HUES6 (cell line): ENCODE measurements around the gene WSCD2.

Experiments used
- H3K27ac ChIP-seq: 2 replicates; pipeline ENCODE4 v1.7.0; 2013; ENCODE audit warnings: low read depth, mild to moderate bottlenecking, low read length, inconsistent platforms
- H3K27me3 ChIP-seq: 2 replicates; pipeline ENCODE4 v1.6.1; 2013; ENCODE audit warnings: low read length; ENCODE audit not compliant: control insufficient read depth, insufficient read depth
- H3K36me3 ChIP-seq: 2 replicates; pipeline ENCODE4 v1.6.1; 2013; ENCODE audit warnings: low read length; ENCODE audit not compliant: control insufficient read depth, insufficient read depth
- H3K4me1 ChIP-seq: 2 replicates; pipeline ENCODE4 v1.6.1; 2013; ENCODE audit warnings: low read length; ENCODE audit not compliant: control insufficient read depth, insufficient read depth
- H3K4me3 ChIP-seq: 2 replicates; pipeline ENCODE4 v1.5.1; 2013; ENCODE audit warnings: low read depth, low read length
- H3K9ac ChIP-seq: one replicate; pipeline ENCODE4 v1.6.1; 2013; ENCODE audit warnings: mild to moderate bottlenecking, low read length
- H3K9me3 ChIP-seq: 2 replicates; pipeline ENCODE4 v1.6.1; 2013; ENCODE audit warnings: low read depth, low read length; ENCODE audit not compliant: control insufficient read depth, insufficient read depth

The WSCD2 gene

DNA sequence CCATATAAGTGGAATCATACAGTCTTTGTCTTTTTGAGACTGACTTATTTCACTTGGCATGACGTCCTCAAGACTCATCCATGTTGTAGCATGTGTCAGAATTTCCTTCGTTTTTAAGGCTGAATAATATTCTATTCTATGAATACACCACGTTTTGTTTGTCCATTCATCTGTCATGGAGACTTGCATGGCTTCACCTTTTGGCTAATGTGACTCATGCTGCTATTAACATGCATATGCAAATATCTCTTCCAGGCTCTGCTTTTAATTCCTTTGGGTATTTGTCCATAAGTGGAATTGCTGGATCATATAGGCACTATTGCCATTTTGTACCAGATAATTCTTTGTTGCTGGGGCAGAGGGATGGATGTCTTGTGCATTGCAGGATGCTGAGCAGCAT lies 19.6 kb upstream of the WSCD2 start:
- Histone ChIP-seq H3K27ac (no peak overlapping the region), H3K36me3 (no peaks in the 10 kb centered on the region), H3K9me3 (no peaks in the 10 kb centered on the region), H3K4me1 (peaks cover 23% of the 10 kb centered on the region), H3K9ac (no peak overlapping the region), H3K4me3 (no peak overlapping the region), H3K27me3 (no peaks in the 10 kb centered on the region)

DNA sequence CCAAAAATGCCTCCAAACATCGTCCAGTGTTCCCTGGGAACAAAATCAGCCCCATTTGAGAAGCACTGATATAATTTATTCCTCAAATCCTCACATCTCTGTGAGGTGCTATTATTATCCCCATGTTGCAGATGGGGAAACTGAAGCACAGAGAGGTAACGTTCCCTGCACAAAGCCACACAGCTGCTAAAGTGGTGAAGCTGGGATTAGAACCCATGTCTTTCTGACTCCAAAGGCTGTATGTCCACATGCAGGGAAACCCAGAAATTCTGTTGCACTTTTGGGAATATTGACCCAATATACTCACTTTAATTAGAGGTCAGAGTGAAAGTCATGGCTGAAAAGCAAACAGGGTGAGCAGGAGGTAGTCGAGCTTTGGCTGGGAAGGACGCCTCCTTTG lies 19.1 kb upstream of the WSCD2 start:
- no peak overlapping the region for H3K9ac ChIP-seq
- H3K9me3 ChIP-seq, result no peaks in the 10 kb centered on the region
- no peaks in the 10 kb centered on the region for H3K36me3 ChIP-seq
- no peak overlapping the region for H3K4me3 ChIP-seq
- H3K4me1 ChIP-seq, result peaks cover 23% of the 10 kb centered on the region
- no peak overlapping the region for H3K27ac ChIP-seq
- H3K27me3 ChIP-seq, result no peaks in the 10 kb centered on the region

DNA sequence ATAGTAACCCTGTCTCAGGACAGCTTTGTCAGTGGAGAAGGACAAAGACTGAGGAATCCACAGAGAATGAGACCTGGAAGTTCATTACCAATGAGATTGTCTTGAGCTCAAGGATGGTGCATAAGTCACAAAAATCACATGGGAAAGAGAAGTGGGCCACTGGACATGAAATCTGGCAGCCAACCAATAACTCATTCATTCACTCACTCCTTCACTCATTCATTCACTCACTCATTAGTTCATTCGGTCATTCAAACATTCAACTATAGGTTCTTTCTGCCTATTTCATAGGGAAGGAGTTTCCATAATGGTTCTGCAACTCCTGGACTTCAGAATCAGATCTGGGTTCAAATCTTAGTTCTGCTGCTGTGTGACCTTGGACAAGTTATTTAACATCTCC lies 18.2 kb upstream of the WSCD2 start:
- H3K4me3 ChIP-seq, result no peak overlapping the region

DNA sequence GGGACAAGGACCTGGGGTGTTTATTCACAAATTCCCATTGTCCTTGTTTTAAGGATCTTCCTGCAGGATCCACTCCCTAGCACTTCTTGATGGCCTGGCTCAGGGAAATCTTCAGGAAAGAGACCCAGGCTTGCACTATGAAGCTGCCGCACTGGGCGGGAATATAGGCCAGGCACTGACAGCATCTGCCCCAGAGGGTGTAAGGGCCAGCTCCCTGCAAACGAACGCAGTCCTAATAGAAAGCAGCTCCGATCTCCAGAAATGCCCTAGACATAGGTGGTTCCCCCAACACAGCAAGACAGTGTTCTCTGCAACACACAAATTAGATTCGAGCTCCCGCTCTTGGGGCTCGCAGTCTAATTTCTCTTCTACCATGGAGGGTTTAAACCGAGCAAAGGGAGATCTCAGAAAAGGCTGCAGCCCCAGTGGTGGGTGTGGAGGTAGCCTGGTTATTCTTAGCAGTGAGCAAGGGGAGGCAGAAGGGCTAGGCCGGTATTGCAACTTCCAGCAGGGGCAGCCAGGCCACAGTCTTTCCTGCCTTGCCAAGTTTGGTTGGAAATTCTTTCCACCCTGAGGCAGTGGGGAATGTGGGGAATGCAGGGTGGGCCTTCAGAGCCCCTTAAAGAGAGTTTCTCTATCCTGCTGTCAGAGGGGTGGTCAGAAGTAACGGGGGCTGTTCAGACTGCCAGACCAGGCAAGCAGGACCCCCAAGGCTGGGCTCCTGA lies 16.1 kb upstream of the WSCD2 start:
- Histone ChIP-seq H3K27me3 (no peaks in the 10 kb centered on the region), H3K4me3 (no peak overlapping the region), H3K27ac (peak overlapping the region; percentile 58; the same call in 1 of the 2 replicates), H3K9me3 (no peaks in the 10 kb centered on the region), H3K4me1 (peaks cover 46% of the 10 kb centered on the region), H3K9ac (no peak overlapping the region), H3K36me3 (no peaks in the 10 kb centered on the region)

More for the DNA sequence above, 18.2 kb upstream of the WSCD2 start:
- no peaks in the 10 kb centered on the region for H3K27me3 ChIP-seq
- H3K4me1 ChIP-seq, result peaks cover 27% of the 10 kb centered on the region
- H3K27ac ChIP-seq, result no peak overlapping the region
- no peak overlapping the region for H3K9ac ChIP-seq
- no peaks in the 10 kb centered on the region for H3K9me3 ChIP-seq
- H3K36me3 ChIP-seq, result no peaks in the 10 kb centered on the region

DNA sequence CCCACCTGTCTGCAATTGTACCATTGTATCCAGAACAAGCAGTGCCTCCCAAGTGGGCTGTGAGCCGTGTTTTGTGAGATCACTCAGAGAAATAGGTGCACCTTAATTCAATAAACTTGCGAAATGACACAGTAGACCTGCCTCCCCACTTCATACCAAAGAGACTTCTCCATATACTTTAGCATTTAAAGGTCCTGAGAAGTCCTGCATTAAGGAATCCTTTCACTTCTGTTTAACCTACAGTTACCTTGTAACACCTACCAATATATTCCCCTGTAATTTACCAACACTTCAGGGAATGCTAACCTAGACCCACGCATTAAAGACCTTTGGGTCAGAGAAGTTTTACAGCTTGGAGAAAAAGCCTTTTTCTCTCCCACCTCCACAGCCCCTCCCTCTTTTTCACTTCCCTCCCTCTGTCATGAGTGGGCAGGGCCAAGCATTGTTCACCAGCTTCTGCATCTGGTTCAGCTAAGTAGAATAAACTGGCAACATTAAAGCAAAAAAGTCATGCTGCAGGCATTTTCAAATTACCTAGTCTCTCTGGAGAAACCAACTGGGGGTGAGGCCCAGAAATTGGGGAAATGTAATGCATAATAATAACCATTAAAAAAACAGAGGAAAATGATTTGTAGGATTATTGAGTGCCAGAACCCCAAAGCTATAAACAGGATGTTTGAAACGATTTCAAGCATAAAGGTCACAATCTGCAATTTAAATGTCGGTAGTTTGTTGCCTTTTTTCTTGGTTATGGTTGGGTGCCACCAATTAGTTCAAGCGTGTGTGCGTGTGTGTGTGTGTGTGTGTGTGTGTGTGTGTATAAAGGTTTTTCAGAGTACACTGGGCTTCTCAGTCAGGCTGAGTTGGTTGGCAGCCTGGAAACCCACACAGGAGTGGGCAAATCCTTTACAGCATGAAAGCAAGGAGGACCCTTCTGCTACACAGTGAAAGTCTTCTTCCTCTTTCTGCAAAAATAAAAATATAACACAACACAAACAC lies 13.7 kb upstream of the WSCD2 start:
- Histone ChIP-seq H3K27me3 (no peaks in the 10 kb centered on the region), H3K9me3 (no peaks in the 10 kb centered on the region), H3K4me1 (peaks cover 48% of the 10 kb centered on the region), H3K9ac (no peak overlapping the region), H3K27ac (no peak overlapping the region), H3K4me3 (no peak overlapping the region), H3K36me3 (no peaks in the 10 kb centered on the region)

DNA sequence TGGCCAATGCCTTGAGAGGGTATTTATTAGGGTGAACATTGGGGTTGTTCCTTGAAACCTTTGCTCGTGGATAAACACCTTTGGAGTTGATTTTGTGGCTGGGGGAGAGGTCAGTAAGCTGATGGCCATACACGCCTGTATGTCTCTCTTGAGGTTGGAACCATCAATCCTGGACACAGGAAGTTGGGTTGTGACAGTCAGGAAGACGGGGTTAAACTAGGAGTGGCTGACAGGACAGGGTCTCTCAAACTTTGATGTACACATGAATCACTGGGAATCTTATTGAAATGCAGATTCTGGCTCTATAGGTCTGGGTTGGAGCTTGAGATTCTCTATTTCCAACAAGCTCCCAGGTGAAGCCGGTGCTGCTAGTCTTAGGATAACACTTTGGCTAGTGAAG lies 12.8 kb upstream of the WSCD2 start:
- H3K36me3 ChIP-seq, result no peaks in the 10 kb centered on the region
- no peak overlapping the region for H3K27ac ChIP-seq
- no peak overlapping the region for H3K4me3 ChIP-seq
- H3K4me1 ChIP-seq, result peaks cover 56% of the 10 kb centered on the region
- H3K9ac ChIP-seq, result no peak overlapping the region
- no peaks in the 10 kb centered on the region for H3K9me3 ChIP-seq
- H3K27me3 ChIP-seq, result no peaks in the 10 kb centered on the region

DNA sequence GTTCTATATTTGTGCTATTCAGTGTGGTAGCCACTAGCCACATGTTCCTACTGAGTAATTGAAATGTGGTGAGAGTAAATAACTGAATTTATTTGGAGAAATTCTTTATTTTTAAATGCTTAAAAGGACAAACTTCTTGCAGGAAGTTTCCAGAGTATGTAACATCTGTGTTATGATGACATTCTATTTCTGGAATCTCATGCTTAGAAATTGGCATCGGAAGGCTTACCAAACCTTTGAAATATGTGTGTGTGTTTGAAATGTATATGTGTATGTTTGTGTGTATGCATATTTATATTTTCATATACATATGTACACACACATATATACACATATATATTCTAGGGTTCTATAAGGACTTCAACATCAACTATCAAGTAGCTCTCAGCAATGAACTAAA lies 12.4 kb upstream of the WSCD2 start:
- H3K9me3 ChIP-seq, result no peaks in the 10 kb centered on the region
- H3K4me3 ChIP-seq, result no peak overlapping the region
- no peak overlapping the region for H3K27ac ChIP-seq
- H3K9ac ChIP-seq, result no peak overlapping the region
- no peaks in the 10 kb centered on the region for H3K36me3 ChIP-seq
- H3K4me1 ChIP-seq, result peaks cover 56% of the 10 kb centered on the region
- H3K27me3 ChIP-seq, result no peaks in the 10 kb centered on the region

DNA sequence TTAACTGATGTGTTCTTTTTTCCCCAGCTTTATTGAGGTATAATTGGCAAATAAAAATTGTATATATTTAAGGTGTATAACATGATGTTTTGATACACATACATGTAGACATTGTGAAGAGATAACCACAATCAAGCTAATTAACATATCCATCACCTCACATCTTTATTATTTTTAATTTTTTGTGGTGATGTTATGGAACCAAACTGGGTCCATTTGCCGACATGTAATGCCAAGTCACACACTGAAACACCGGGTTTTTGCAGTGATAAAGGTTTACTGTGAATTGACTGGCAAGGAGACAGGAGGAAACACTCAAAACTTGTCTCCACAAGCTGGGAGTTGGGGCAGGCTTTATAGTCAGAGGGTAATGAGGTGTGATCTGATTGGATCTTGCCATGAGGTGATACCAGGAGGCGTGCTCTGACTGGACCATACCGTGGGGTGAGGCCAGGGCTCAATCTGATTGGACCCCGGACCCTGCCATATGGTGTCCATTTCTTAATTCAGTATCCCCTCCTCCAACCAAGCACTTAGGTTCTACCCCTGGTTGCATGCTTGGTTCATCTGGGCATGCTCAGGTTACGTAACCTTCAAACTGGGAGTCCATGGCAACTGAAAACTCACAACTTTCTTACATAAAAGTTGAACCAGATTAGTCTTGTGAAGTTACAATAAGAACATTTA lies 11.8 kb upstream of the WSCD2 start:
- Histone ChIP-seq H3K4me1 (peaks cover 54% of the 10 kb centered on the region), H3K9me3 (0 out of 2 replicates have a peak, but pooled peaks cover under 1% of the 10 kb centered on the region), H3K36me3 (no peaks in the 10 kb centered on the region), H3K4me3 (no peak overlapping the region), H3K9ac (no peak overlapping the region), H3K27ac (no peak overlapping the region; the same call in 1 of the 2 replicates), H3K27me3 (no peaks in the 10 kb centered on the region)

DNA sequence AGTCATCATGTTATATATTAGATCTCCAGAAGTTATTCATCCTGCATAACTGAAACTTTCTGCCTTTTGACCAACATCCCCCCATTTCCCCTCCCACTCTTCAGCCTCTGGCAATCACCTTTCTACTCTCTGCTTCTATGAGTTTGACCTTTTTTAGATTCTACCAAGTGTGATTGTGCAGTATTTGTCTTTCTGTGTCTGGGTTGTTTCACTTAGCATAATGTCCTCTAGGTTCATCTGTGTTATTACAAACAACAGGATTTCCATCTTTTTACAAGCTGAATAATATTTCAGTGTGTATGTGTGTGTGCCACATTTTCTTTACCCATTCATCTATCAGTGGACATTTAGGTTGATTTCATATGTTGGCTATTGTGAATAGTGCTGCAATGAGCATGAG lies 11.2 kb upstream of the WSCD2 start:
- no peaks in the 10 kb centered on the region for H3K27me3 ChIP-seq
- no peak overlapping the region for H3K27ac ChIP-seq
- no peak overlapping the region for H3K4me3 ChIP-seq
- H3K36me3 ChIP-seq, result no peaks in the 10 kb centered on the region
- H3K9ac ChIP-seq, result no peak overlapping the region
- peaks cover 5% of the 10 kb centered on the region; the same call in 1 of the 2 replicates for H3K9me3 ChIP-seq
- peaks cover 48% of the 10 kb centered on the region for H3K4me1 ChIP-seq

DNA sequence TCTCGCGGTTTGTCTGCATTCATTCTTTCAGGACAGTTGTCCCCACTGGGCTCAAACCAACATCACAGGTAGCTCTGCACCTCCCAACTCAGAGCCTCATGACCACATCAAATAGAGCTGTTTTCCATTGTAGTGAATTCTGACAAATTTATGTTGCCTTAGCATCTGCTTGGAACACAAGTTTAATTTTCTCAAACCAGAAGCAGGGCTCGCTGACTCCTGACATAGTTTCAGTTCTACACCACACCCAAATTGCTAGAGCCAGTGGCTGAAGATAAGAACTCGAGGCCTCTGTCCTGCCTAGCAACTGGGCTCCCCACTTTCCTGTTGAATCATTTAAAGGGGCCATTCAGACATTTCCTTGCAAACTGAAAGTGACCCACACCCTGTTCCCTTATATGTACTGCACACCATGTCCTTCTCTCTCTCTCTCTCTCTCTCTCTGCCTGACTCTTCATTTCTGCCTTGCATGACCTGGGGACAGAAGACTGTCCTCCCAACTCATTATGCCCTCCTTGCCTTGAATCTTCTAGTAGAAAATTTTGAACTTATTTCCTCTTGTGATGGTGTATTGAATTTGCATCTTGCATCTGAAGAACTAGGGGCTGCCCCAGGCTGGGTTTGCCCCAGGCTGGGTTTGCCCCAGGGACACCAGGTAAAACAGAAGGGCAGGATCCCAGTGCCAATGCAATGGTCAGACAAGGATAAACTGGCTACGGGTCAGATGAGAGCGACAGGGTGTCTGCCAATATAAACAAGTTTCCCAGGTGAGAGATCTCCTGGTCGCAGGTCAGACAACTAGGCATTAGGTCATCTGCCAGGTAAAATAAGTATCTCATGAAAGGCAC lies 9.7 kb upstream of the WSCD2 start:
- H3K4me3 ChIP-seq, result no peak overlapping the region
- H3K9ac ChIP-seq, result no peak overlapping the region
- H3K9me3 ChIP-seq, result peaks cover 5% of the 10 kb centered on the region; the same call in 1 of the 2 replicates
- H3K36me3 ChIP-seq, result no peaks in the 10 kb centered on the region
- no peak overlapping the region for H3K27ac ChIP-seq
- no peaks in the 10 kb centered on the region for H3K27me3 ChIP-seq
- peaks cover 33% of the 10 kb centered on the region for H3K4me1 ChIP-seq
